Measurements from ENCODE around the gene DDX6.

DNA sequence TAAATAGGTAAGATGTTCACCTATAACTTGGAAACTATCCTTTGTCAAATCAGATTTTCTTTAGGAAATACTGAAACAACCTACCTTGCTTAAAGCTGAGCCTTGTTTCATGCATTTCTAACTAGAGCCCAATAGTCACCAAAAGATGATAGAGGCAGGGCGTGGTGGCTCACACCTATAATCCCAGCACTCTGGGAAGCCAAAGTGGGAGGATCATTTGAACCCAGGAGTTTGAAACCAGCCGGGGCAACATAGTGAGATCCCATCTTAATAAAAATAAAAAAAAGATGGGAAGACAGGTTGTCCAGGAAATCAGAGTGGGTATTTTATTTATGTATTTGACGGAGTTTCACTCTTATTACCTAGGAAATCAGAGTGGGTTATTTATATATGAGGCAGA lies 38.3 kb downstream of the DDX6 start:
- no peak for TF ChIP-seq EP300 (IDR thresholded peaks at IDR 0.05; ENCODE audit: borderline replicate concordance in 1 of 2, low read depth in 1 of 2, low read length in 1 of 2)
- no peak for TF ChIP-seq EZH2phosphoT487 (IDR thresholded peaks at IDR 0.05; ENCODE audit: borderline replicate concordance, low read depth)
- TF ChIP-seq, protein P1, sequence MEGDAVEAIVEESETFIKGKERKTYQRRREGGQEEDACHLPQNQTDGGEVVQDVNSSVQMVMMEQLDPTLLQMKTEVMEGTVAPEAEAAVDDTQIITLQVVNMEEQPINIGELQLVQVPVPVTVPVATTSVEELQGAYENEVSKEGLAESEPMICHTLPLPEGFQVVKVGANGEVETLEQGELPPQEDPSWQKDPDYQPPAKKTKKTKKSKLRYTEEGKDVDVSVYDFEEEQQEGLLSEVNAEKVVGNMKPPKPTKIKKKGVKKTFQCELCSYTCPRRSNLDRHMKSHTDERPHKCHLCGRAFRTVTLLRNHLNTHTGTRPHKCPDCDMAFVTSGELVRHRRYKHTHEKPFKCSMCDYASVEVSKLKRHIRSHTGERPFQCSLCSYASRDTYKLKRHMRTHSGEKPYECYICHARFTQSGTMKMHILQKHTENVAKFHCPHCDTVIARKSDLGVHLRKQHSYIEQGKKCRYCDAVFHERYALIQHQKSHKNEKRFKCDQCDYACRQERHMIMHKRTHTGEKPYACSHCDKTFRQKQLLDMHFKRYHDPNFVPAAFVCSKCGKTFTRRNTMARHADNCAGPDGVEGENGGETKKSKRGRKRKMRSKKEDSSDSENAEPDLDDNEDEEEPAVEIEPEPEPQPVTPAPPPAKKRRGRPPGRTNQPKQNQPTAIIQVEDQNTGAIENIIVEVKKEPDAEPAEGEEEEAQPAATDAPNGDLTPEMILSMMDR (IDR thresholded peaks at IDR 0.05) = no peak
- no peak for TF ChIP-seq SIN3A (IDR thresholded peaks at IDR 0.05; ENCODE audit: borderline replicate concordance, low read depth, low read length)
- TF ChIP-seq POLR2AphosphoS5 (IDR thresholded peaks at IDR 0.05; ENCODE audit: low read depth, low read length) = no peak
